ENCODE results near the gene CLNS1A.
"Not testable (repeated sequence)": the region's sequence is repeated elsewhere in the genome, so short reads cannot be mapped to it uniquely, and the experiment has no call there.

The CLNS1A gene

GRCh38 chr11:77637345-77638165 lies at the start of gene CLNS1A:
TSS of gene CLNS1A (minus strand) at chr11:77637794. CDS start at chr11:77637714, 80 bp downstream.
- peak; percentile 55 for DNase-seq

GRCh38 chr11:77687088-77687487 lies 49.5 kb upstream of the CLNS1A start:
- no peak for DNase-seq

GRCh38 chr11:77677138-77677537 lies 39.5 kb upstream of the CLNS1A start:
- no peak for DNase-seq

- no peak for DNase-seq
Observed at GRCh38 chr11:77672264-77672663, 34.7 kb upstream of the CLNS1A start.

- no peak for DNase-seq
Observed at GRCh38 chr11:77669848-77670511, 32.4 kb upstream of the CLNS1A start.

GRCh38 chr11:77668760-77669159 lies 31.2 kb upstream of the CLNS1A start:
- DNase-seq: no peak

- no peak for DNase-seq
Observed at GRCh38 chr11:77665240-77665965, 27.8 kb upstream of the CLNS1A start.

- no peak for DNase-seq
Observed at GRCh38 chr11:77661670-77662069, 24.1 kb upstream of the CLNS1A start.

GRCh38 chr11:77660947-77661346 lies 23.4 kb upstream of the CLNS1A start:
- no peak for DNase-seq

GRCh38 chr11:77658213-77659013 lies 20.8 kb upstream of the CLNS1A start:
- DNase-seq: no peak

- no peak for DNase-seq
Observed at GRCh38 chr11:77656362-77656761, 18.8 kb upstream of the CLNS1A start.

- DNase-seq: no peak
Observed at GRCh38 chr11:77654770-77655434, 17.3 kb upstream of the CLNS1A start.

- no peak for DNase-seq
Observed at GRCh38 chr11:77650123-77650522, 12.5 kb upstream of the CLNS1A start.

GRCh38 chr11:77647654-77648305 lies 10.2 kb upstream of the CLNS1A start:
- no peak for DNase-seq

GRCh38 chr11:77644887-77645286 lies 7.3 kb upstream of the CLNS1A start:
- DNase-seq: no peak

- no peak for DNase-seq
Observed at GRCh38 chr11:77642228-77642627, 4.6 kb upstream of the CLNS1A start.

- no peak for DNase-seq
Observed at GRCh38 chr11:77636731-77637344, 756 bp downstream of the CLNS1A start.

GRCh38 chr11:77633926-77634325 lies 3.7 kb downstream of the CLNS1A start:
- not testable (repeated sequence) for DNase-seq

- no peak for DNase-seq
Observed at GRCh38 chr11:77630157-77630710, 7.4 kb downstream of the CLNS1A start.

- DNase-seq: no peak
Observed at GRCh38 chr11:77619576-77620198, 17.9 kb downstream of the CLNS1A start.
